Measurements from ENCODE around the gene NSD1. TPM values are rescaled to one million over a fixed set of nuclear protein-coding genes. Genes with fewer than 3 reads are reported as not detected.

The NSD1 gene
- total RNA-seq, 2 donors from 2014 or later: 40.6 to 44.2 TPM

GRCh38 chr5:177095088-177095669 lies 38.4 kb upstream of the NSD1 start:
- ATAC-seq (no peak), DNase-seq (no peak)
- intact Hi-C loops (cut with DNase I): no loop called here

GRCh38 chr5:177096162-177097015 lies 37.2 kb upstream of the NSD1 start:
- DNase-seq: no peak
- no peak for ATAC-seq
- intact Hi-C loops (cut with DNase I): no loop called here

GRCh38 chr5:177097016-177097985 lies 36.3 kb upstream of the NSD1 start:
- intact Hi-C loops (cut with DNase I): no loop called here
- ATAC-seq (no peak), DNase-seq (no peak)

- ATAC-seq: no peak
- intact Hi-C loops (cut with DNase I): no loop called here
These were observed 35.5 kb upstream of the NSD1 start for GRCh38 chr5:177098120-177098469.

GRCh38 chr5:177098470-177099141 lies 35.0 kb upstream of the NSD1 start:
- intact Hi-C loops (cut with DNase I): no loop called here
- peak; percentile 38 to 52 for ATAC-seq
- DNase-seq: peak; percentile 45

More at GRCh38 chr5:177098120-177098469, 35.5 kb upstream of the NSD1 start:
- DNase-seq: no peak

- intact Hi-C loops (cut with DNase I): no loop called here
- no peak for DNase-seq
- no peak for ATAC-seq
These were observed 34.0 kb upstream of the NSD1 start for GRCh38 chr5:177099422-177100093.

- DNase-seq (no peak), ATAC-seq (no peak)
- intact Hi-C loops (cut with DNase I): no loop called here
These were observed 32.9 kb upstream of the NSD1 start for GRCh38 chr5:177100714-177101121.

GRCh38 chr5:177103523-177104253 lies 29.9 kb upstream of the NSD1 start:
- ATAC-seq (no peak), DNase-seq (no peak)
- intact Hi-C loops (cut with DNase I): no loop called here

GRCh38 chr5:177105691-177106476 lies 27.7 kb upstream of the NSD1 start:
- ATAC-seq (no peak), DNase-seq (no peak)
- intact Hi-C loops (cut with DNase I): no loop called here

- DNase-seq: no peak
- intact Hi-C loops (cut with DNase I): no loop called here
- no peak for ATAC-seq
These were observed 26.4 kb upstream of the NSD1 start for GRCh38 chr5:177107159-177107558.

GRCh38 chr5:177109810-177110209 lies 23.8 kb upstream of the NSD1 start:
- DNase-seq (no peak), ATAC-seq (peak in 1 of 2 donors; percentile 21)
- intact Hi-C loops (cut with DNase I): loop anchor here (2.0 to 10.0 kb wide), 4 partner anchors 125 to 449 kb away; partner anchors contain the start of genes PRELID1 (in 1 of the 2) and RAB24 (in 1 of the 2)

- DNase-seq (no peak), ATAC-seq (peak in 1 of 2 donors; percentile 25)
- intact Hi-C loops (cut with DNase I): loop anchor here (2.0 to 10.0 kb wide), 5 partner anchors 41 to 451 kb away; partner anchors contain the start of genes PRELID1 (in 1 of the 2) and RAB24 (in 1 of the 2)
These were observed 21.7 kb upstream of the NSD1 start for GRCh38 chr5:177111720-177112394.

- no peak for DNase-seq
- intact Hi-C loops (cut with DNase I): loop anchor here (2.0 to 10.0 kb wide), 5 partner anchors 42 to 452 kb away; partner anchors contain the start of genes PRELID1 (in 1 of the 2) and RAB24 (in 1 of the 2)
- no peak for ATAC-seq
These were observed 20.9 kb upstream of the NSD1 start for GRCh38 chr5:177112589-177113220.

- DNase-seq (peak; percentile 59), ATAC-seq (peak; percentile 35 to 50)
- intact Hi-C loops (cut with DNase I): loop anchor here (2.0 to 10.0 kb wide), 5 partner anchors 43 to 453 kb away; partner anchors contain the start of genes PRELID1 (in 1 of the 2) and RAB24 (in 1 of the 2)
These were observed 19.8 kb upstream of the NSD1 start for GRCh38 chr5:177113566-177114424.

All from left cardiac atrium (tissue), 4 donors.